HCT116 (cell line): ENCODE measurements around the gene TRAF3IP1. TPM values are rescaled to one million over a fixed set of nuclear protein-coding genes. Genes with fewer than 3 reads are reported as not detected.

Experiments
- ATAC-seq: fragments of 200-7000 bp; cut with Tn5 transposase; 2 replicates; pipeline ENCODE4 v1.9.1; 2020; ENCODE audit warnings: mild to moderate bottlenecking, moderate library complexity
- BruUV-seq: library from RNA; stranded (reverse); fragments of 400-500 nt; replicated peaks from 2 replicates; lab custom pipeline; 2021; lab: Mats Ljungman, UMichigan
- CTCF ChIA-PET: fragments of 300-600 bp; sonication (Branson Sonifier 250); formaldehyde crosslinking; loops from one replicate; lab custom pipeline; 2021; ENCODE audit warnings: antibody characterized with exemption; lab: Charles Lee
- POLR2A ChIA-PET: fragments of 300-600, 350-600 bp; sonication (Branson Sonifier 250); formaldehyde crosslinking; loops from one replicate; lab custom pipeline; 2021; ENCODE audit warnings: antibody characterized with exemption; lab: Charles Lee
- RAD21 ChIA-PET, 2 experiments: fragments of 300-600 bp; sonication (Branson Sonifier 250); formaldehyde crosslinking; loops; one replicate each; lab custom pipeline; 2023; ENCODE audit warnings: low total read pairs in 2 of 2; ENCODE audit not compliant: uncharacterized antibody in 2 of 2, unreplicated experiment in 2 of 2, low non-redundant PET in 1 of 2; lab: Charles Lee
- DNase-seq: peaks from one replicate; pipeline ENCODE4 v3.0.0-alpha.2; 2010; ENCODE audit warnings: low read depth, low spot score
- H2AFZ ChIP-seq: fragments of 200-600 bp; shearing (Covaris generic), sonication (generic); 2 replicates; pipeline ENCODE4 v1.6.1; 2017; ENCODE audit warnings: low read depth, mixed run types, mixed read lengths, antibody characterized with exemption, low read length; ENCODE audit not compliant: poor library complexity, severe bottlenecking
- H3K27ac ChIP-seq: 2 replicates; pipeline ENCODE4 v1.5.1; 2012; ENCODE audit warnings: low read depth, low read length
- H3K27me3 ChIP-seq: fragments of 200-600 bp; sonication (generic); 2 replicates; pipeline ENCODE4 v1.6.1; 2016; ENCODE audit warnings: mixed run types, low read length, mixed read lengths; ENCODE audit not compliant: insufficient read depth
- H3K36me3 ChIP-seq, 2 experiments: fragments of 200-500 bp in 1 of 2; fragments of 200-600 bp in 1 of 2; sonication (Bioruptor generic) in 1 of 2; sonication (generic) in 1 of 2; 2 replicates each; pipeline versions ENCODE4 v1.5.1 to v1.6.1; 2014 to 2016; ENCODE audit warnings: low read length in 2 of 2, inconsistent platforms in 1 of 2, mixed read lengths in 1 of 2, mixed run types in 1 of 2; ENCODE audit not compliant: insufficient read depth in 2 of 2, control insufficient read depth in 1 of 2
- H3K4me1 ChIP-seq, 2 experiments: fragments of 200-600 bp in 1 of 2; sonication (generic) in 1 of 2; 2 replicates each; pipeline versions ENCODE4 v1.5.1 to v1.6.1; 2012 to 2017; ENCODE audit warnings: low read length in 2 of 2, inconsistent platforms in 1 of 2, mild to moderate bottlenecking in 1 of 2, mixed read lengths in 1 of 2, mixed run types in 1 of 2, moderate library complexity in 1 of 2; ENCODE audit not compliant: insufficient read depth in 2 of 2, control insufficient read depth in 1 of 2
- H3K4me2 ChIP-seq: fragments of 200-600 bp; sonication (generic); 2 replicates; pipeline ENCODE4 v1.6.1; 2017; ENCODE audit warnings: mixed run types, low read length, mixed read lengths
- H3K4me3 ChIP-seq, 2 experiments: fragments of 200-600 bp in 1 of 2; sonication (generic) in 1 of 2; replicated peaks in 1 of 2; 2 replicates each; pipeline ENCODE4 v1.5.1; 2011 to 2016; ENCODE audit warnings: low read length in 2 of 2, control low read depth in 1 of 2, low read depth in 1 of 2, mild to moderate bottlenecking in 1 of 2, mixed read lengths in 1 of 2, mixed run types in 1 of 2
- H3K79me2 ChIP-seq: fragments of 200-600 bp; sonication (generic); 2 replicates; pipeline ENCODE4 v1.6.1; 2017; ENCODE audit warnings: mild to moderate bottlenecking, mixed run types, low read length, moderate library complexity, mixed read lengths; ENCODE audit not compliant: insufficient read depth
- H3K9ac ChIP-seq: fragments of 200-600 bp; sonication (generic); 2 replicates; pipeline ENCODE4 v1.6.1; 2016; ENCODE audit warnings: low read length, mixed read lengths
- H3K9me2 ChIP-seq: fragments of 200-600 bp; sonication (generic), shearing (Covaris generic); 2 replicates; pipeline ENCODE4 v1.6.1; 2017; ENCODE audit warnings: mixed run types, mild to moderate bottlenecking, moderate library complexity; ENCODE audit not compliant: insufficient read depth
- H3K9me3 ChIP-seq, 2 experiments: fragments of 200-500 bp in 1 of 2; fragments of 200-600 bp in 1 of 2; sonication (Bioruptor generic) in 1 of 2; sonication (generic) in 1 of 2; 2 replicates each; pipeline ENCODE4 v1.6.1; 2014 to 2017; ENCODE audit warnings: low read length in 2 of 2, mixed read lengths in 2 of 2, inconsistent platforms in 1 of 2, low read depth in 1 of 2, mild to moderate bottlenecking in 1 of 2, mixed run types in 1 of 2, moderate library complexity in 1 of 2; ENCODE audit not compliant: control insufficient read depth in 1 of 2, insufficient read depth in 1 of 2
- H4K20me1 ChIP-seq: fragments of 200-600 bp; sonication (generic), shearing (Covaris generic); 2 replicates; pipeline ENCODE4 v1.6.1; 2017; ENCODE audit warnings: mixed run types, mild to moderate bottlenecking, moderate library complexity; ENCODE audit not compliant: insufficient read depth
- EZH2 ChIP-seq: fragments of 200-600 bp; sonication (generic); IDR thresholded peaks from 2 replicates; pipeline ENCODE4 v1.6.1; 2017; ENCODE audit warnings: antibody characterized with exemption, mixed run types
- FOSL1 ChIP-seq: IDR thresholded peaks from 2 replicates; pipeline ENCODE4 v1.6.1; 2012; ENCODE audit warnings: low read depth
- SIN3A ChIP-seq: IDR thresholded peaks from 2 replicates; pipeline ENCODE4 v1.6.1; 2012; ENCODE audit warnings: low read depth
- ZNF274 ChIP-seq: fragments of 200-500 bp; sonication (Bioruptor generic); IDR thresholded peaks from 2 replicates; pipeline ENCODE4 v1.6.1; 2014; ENCODE audit warnings: mild to moderate bottlenecking, low read depth, low read length, inconsistent platforms
- intact Hi-C: fragments of 100-400 bp; cut with micrococcal nuclease; formaldehyde crosslinking; loops from 2 replicates; pipeline ENCODE4 v1.10.0; 2022
- total RNA-seq: library from RNA; stranded (reverse); gene quantifications from one replicate; pipeline ENCODE4 v1.2.1, GENCODE V29; 2021; ENCODE audit not compliant: unreplicated experiment
- TF ChIP-seq, protein P1 (sequence below): IDR thresholded peaks from 2 replicates; pipeline ENCODE4 v1.6.1; 2012

The TRAF3IP1 gene
- total RNA-seq, 1 experiment from 2014 or later, result 19.4 TPM

DNA sequence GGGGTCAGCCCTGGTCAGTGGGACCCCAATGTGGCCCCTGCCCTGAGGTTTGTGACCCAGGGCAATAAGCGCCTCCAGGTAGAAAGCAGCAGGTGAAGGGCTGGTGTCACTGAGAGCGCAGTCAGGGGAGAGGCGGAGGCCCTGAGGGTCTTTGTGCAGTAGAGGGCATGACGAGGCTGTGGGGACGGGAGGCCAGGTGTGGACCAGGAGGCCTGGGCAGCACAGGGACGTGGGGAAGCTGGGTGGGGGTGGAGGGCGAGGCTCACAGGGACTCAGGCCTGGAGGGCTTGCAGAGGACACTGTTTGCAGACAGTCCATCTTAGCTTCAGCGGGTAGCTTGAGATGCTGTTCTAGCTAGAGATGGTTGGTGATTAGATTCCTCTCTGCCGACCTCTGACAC lies 32.0 kb downstream of the TRAF3IP1 start:
- CTCF ChIA-PET, result no interaction called here
- H3K27ac ChIP-seq, result no peak overlapping the region
- intact Hi-C loops, result loop anchor here (10.0 kb wide), 1 partner anchor 612 kb away; no protein-coding TSS in a partner anchor

DNA sequence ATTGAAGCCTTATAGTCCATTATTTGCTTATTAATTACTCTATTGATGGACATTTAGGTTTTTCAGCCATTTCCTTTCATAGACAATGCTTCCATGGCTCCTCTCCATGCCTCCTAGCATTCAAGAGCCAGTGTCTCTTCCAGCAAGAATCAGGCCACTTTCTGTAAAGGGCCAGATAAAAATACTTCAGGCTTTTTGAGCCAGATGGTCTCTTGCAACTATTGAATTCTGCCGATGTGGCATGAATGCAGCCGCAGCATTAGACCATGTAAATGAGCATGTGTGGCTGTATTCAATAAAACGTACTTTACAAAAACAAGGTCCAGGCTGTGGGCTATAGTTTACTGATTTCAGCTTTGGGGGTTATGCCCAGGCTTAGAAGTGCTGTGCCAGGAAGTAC lies 38.5 kb downstream of the TRAF3IP1 start:
- TF ChIP-seq EZH2, result no peak
- no peak for TF ChIP-seq FOSL1
- TF ChIP-seq, protein P1, sequence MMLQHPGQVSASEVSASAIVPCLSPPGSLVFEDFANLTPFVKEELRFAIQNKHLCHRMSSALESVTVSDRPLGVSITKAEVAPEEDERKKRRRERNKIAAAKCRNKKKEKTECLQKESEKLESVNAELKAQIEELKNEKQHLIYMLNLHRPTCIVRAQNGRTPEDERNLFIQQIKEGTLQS, result no peak
- TF ChIP-seq ZNF274, result no peak
- no peak overlapping the region for H2AFZ ChIP-seq
- POLR2A ChIA-PET, result no interaction called here
- no TSS peak for BruUV-seq
- ATAC-seq (no peak), DNase-seq (no peak)
- H3K79me2 ChIP-seq, result no peaks in the 10 kb centered on the region
- H4K20me1 ChIP-seq, result no peaks in the 10 kb centered on the region
- H3K4me2 ChIP-seq, result no peak overlapping the region
- no peak overlapping the region for H3K27ac ChIP-seq
- CTCF ChIA-PET, result interaction anchor here (2.3 kb wide), 1 partner anchor 10 kb away, joined by 22 read pairs; no protein-coding TSS in a partner anchor
- intact Hi-C loops, result loop anchor here (5.0 to 10.0 kb wide), 2 partner anchors 606 to 1784 kb away; partner anchors contain the start of gene OTOS
- peaks cover 5 to 8% of the 10 kb centered on the region in 2 experiments; a peak in 3 of 4 replicates for H3K4me1 ChIP-seq
- no peak overlapping the region for H3K9ac ChIP-seq
- H3K36me3 ChIP-seq, result peaks cover 0 to 2% of the 10 kb centered on the region in 2 experiments; a peak in 1 of 4 replicates
- H3K9me2 ChIP-seq, result no peaks in the 10 kb centered on the region
- RAD21 ChIA-PET, result no interaction called here
- no peak overlapping the region for H3K4me3 ChIP-seq
- no peaks in the 10 kb centered on the region for H3K27me3 ChIP-seq
- no peaks in the 10 kb centered on the region for H3K9me3 ChIP-seq

More for the DNA sequence above, 32.0 kb downstream of the TRAF3IP1 start:
- ChIA-PET RAD21 (no interaction called here), POLR2A (no interaction called here)
- H3K4me2 ChIP-seq, result no peak overlapping the region
- peaks cover 0 to 2% of the 10 kb centered on the region in 2 experiments; a peak in 2 of 4 replicates for H3K36me3 ChIP-seq
- no peaks in the 10 kb centered on the region for H3K27me3 ChIP-seq
- no peak overlapping the region for H3K4me3 ChIP-seq
- no peaks in the 10 kb centered on the region for H4K20me1 ChIP-seq
- H3K9me2 ChIP-seq, result no peaks in the 10 kb centered on the region
- ATAC-seq, result no peak
- no peak for TF ChIP-seq SIN3A
- H3K9ac ChIP-seq, result no peak overlapping the region
- H3K79me2 ChIP-seq, result no peaks in the 10 kb centered on the region
- no peaks in the 10 kb centered on the region for H3K9me3 ChIP-seq
- no peak for DNase-seq
- H2AFZ ChIP-seq, result no peak overlapping the region
- H3K4me1 ChIP-seq, result peaks cover 5% of the 10 kb centered on the region in 2 experiments; a peak in 3 of 4 replicates
- BruUV-seq, result no TSS peak
